GM21528 (cell line): Measurements from ENCODE around the gene ZNF92.
"Not testable (repeated sequence)": the region's sequence is repeated elsewhere in the genome, so short reads cannot be mapped to it uniquely, and the experiment has no call there.

Experiments
- ATAC-seq: cut with Tn5 transposase; IDR thresholded peaks from one replicate; pipeline ENCODE4 v1.9.1; 2021; ENCODE audit warnings: mild to moderate bottlenecking, moderate library complexity; ENCODE audit not compliant: unreplicated experiment, low FRiP score

ZNF92 gene

DNA sequence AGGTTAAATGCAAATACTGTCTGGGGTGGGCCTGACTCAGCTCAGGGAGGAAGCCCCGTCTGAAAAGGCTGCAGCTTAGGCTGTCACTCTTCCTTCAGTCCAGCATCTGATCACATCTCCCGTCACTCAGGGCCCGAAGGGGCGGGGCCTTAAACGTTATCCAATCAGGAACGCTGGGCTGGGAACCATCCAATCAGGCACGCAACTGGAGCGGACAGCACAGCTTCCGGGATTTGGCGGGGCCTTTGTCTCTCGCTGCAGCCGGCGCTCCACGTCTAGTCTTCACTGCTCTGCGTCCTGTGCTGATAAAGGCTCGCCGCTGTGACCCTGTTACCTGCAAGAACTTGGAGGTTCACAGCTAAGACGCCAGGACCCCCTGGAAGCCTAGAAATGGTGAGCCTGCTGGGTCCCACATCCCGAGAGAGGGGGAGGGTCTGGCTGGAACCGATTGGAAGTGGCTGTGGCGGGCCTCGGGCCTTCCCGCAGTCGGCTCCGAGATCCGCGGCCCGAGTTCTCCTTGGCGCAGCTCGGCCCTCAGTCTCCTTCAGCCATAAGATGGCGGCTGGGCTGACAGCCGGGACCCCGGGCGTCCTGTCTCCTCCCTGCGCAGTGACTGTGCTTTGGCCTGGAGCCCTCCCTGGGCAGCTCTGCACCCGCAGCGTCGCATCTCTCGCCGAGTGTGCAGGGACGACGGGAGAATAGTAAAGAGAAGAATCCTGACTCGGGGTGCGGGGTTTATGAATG is at the start of gene ZNF92:
Gene ZNF92, plus strand, starts transcription at position 248 of the 744 bp plus-strand sequence. Its CDS starts 143 bp downstream, at position 391.
- ATAC-seq, result peak; percentile 98

DNA sequence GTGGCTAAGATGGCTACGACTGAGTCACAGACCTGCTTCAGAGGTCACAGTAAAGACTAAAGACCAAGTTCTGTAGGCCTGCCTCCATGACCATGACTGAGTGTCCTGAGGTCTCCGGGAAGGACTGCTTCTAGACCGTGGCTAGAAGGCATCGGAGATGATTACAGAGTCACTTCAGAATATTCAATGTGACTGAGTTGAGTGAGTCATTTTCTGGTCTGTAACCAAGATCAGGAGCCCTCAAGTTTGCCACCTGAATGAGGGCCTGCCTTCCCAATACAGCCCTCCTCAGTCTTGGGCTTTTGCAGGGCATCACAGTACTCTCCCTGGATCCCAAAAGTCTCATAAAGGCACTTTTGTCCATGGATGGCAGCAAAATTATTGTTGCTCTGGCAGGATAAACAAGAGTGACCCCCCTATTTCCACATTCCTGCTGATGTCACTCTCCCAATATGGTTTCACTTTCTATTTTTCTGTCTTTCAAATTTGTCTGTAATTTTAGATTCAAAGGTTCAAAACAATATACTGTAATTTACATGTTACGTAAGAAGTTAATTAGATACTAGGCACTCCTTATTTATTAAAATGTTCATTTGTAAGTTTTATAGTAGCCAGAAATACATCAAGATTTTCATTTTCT is 47.7 kb upstream of the ZNF92 start:
- no peak for ATAC-seq

DNA sequence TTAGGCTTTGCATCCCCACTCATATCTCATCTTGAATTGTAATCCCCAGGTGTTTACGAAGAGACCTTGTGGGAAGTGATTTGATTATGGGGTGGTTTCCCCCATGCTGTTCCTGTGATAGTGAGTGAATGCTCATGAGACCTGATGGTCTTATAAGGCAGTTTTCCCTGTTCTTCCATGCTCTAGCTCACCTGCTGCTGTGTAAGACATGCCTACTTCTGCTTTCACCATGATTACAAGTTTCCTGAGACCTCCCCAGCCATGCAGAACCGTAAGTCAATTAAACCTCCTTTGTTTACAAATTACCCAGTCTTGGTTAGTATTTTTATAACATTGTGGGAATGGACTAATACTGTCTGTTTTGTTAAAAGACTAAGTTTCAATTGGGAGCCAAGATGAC is 35.3 kb upstream of the ZNF92 start:
- ATAC-seq, result no peak

DNA sequence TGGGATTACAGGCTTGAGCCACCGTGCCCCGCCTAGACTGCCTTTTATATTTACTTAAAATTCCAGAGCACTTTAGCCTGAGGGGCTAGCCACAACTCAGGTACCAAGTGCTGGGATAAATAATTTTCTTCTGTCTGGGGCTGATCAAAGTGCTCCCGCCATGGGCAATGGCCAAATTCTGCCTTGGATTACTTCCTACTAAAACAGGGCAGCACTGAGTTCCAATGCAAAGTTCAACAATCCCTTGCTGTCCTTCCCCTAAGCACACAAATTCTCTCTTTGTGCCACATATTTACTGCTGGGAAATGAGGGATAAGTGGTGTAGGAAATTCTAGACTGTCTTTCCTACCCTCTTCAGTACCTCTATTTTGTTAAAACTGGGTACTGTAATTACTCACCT is 34.4 kb upstream of the ZNF92 start:
- no peak for ATAC-seq

DNA sequence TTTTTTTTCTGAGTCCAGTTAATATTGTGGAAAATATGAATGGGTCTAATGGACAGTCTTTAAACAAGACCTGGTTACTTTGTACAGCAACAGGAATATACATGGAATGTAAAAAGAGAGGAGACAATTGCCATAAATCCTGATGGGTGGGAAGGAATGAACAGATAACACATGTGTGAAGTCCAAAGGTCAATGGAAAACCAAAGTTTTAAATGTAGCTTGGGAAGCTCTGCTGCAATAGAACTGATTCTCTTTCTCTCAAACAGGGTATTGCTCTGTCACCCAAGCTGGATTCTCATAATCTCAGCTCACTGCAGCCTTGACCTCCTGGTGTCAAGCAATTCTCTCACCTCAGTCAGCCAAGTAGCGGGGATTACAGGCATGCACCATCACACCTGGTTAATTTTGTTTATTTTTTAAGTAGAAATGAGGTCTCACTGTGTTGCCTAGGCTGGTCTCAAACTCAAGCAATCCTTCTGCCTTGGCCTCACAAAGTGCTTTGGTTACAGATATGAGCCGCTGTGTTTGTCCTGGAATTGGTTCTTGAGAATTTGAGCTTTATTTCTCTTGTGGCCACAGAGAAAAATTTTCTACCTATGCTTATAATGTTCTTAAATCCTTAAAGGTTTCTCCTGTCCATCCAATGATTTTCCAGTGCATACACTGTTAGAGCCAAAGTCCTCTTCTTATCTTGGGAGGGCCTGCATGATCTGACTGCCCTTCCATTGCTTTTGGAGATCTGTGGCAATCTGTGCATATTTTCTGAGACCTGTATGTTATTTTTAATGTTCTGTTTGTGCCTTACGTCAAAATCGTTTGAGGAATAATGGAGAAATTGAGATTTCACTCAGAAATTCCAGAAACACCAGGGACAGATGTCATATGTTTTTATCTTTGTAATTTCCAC is 30.7 kb upstream of the ZNF92 start:
- ATAC-seq, result no peak

DNA sequence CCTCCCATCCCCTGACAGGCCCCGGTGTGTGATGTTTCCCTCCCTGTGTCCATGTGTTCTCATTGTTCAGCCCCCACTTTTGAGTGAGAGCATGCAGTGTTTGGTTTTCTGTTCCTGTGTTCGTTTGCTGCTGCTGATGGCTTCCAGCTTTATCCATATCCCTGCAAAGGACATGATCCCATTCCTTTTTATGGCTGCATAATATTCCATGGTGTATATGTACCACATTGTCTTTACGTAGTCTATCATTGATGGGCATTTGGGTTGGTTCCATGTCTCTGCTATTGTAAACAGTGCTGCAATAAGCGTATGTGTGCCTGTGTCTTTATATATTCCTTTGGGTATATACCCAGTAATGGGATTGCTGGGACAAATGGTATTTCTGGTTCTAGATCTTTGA is 29.1 kb upstream of the ZNF92 start:
- not testable (repeated sequence) for ATAC-seq

DNA sequence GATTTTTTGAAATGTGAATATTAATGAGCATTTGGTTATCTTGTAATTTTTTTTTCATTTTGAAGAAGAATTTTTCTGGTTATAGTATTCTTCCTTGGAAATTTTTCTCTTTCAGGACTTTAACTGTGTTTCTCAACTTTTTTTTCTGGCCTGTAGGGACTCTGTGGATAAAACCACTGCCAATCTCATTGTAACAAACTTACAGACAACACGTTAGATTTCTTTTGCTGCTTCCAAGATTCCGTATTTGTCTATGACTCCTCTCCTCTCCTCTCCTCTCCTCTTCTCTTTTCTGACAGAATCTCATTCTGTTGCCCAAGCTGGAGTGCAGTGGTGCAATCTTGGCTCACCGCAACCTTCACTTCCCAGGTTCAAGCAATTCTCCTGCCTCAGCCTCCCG is 19.4 kb upstream of the ZNF92 start:
- ATAC-seq, result no peak

DNA sequence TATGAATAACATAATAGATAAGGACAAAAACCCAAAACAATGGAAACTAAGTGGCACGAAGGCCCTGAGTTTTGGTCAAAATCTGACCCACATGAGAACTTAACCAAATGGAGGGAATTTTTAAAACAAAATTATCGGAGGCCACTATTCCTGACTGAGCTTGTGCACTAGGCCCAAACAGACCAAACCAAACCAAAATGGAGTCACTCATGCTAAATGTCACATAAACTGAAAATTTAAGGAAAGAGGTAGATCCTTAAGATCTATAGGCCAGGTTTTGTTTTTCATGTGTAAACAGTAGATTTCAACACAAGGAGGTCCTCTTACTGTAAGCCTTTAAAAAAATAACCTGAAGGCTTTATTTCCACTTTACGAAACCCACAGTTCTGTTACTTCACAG is 3.8 kb upstream of the ZNF92 start:
- no peak for ATAC-seq

DNA sequence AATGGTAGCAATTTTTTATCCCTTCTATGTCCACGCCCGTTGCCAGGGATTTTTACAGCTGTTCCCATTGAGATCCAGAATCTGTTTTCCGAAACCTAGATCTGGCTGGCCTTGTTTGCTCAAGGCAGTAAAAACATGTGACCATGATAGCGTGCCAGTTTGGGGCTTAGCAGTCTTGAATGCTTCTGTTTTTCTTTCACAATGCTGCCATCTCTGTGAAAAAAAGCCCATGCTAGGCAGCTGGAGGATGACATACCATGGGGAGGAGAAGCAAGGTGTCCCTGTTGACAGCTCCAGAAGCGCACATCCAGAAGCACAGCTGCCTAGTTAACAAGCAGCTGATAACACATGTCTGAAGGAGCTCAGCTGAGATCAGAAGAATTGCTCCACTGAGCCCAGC is 2.2 kb upstream of the ZNF92 start:
- no peak for ATAC-seq

DNA sequence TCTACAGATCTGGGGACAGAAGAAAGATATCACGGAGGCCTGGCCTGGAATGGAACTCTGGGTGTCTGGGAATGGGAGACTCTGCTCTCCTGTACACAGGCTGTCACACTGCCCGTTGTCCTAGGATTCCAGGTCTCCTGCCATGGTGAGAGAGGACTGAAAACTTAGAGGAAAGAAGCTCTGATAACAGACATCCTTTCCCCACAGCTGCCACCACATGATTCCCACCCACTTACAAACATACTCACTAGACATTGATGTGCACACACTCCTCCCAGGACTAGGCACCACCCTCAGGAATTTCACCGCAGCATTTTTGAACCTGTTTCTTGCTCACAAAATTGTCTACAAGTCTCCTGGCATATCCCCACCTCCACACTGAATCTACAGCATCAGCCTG is 5.7 kb downstream of the ZNF92 start:
- ATAC-seq, result no peak

DNA sequence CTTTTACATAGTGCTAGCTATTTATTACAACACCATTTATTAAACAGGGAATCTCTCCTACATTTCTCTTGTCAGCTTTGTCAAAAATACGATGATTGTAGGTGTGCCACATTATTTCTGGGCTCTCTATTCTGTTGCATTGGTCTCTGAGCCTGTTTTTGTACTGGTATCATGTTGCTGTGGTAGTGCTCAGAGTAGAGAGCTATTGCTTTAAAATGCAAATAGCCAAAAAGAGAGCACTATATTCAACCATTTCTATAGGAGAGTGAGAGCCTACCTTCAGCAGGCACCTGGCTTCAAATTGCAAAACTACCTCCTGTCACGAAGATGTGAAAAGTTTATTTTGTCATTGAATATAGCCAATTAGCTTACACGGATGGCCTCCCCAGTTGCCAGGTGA is 8.1 kb downstream of the ZNF92 start:
- no peak for ATAC-seq

DNA sequence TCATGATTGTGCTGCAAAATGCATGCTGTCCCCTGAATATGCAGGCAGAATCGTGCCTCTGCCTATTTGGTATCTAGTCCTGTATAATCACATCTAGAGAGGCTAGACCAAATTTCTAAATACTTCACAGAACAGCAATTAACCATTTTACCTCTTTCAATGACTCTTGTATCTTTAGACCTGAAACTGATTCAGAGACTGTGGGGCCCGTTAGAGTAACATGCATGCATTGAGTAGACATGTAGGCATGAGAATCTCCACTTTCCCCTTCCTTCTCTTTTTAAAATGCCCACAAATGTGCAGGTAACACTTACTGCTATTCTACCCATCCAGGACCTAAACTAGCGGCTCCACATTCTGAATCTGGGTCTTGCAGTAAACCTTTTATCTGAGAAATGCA is 8.8 kb downstream of the ZNF92 start:
- ATAC-seq, result no peak

DNA sequence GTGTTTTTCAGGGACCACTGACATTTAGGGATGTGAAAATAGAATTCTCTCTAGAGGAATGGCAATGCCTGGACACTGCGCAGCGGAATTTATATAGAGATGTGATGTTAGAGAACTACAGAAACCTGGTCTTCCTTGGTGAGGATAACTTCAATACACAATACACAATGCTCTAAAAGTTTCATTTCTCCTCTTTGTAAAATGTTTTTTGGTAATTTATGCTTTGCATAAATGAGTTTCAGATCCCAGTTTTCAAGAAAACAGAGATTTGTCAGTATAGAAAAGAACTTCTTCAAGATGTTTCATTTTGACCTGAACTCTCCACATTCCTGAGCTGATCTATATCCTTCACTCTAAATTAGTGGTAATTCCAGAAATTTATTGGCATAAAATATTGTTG is 14.2 kb downstream of the ZNF92 start:
- ATAC-seq, result no peak

DNA sequence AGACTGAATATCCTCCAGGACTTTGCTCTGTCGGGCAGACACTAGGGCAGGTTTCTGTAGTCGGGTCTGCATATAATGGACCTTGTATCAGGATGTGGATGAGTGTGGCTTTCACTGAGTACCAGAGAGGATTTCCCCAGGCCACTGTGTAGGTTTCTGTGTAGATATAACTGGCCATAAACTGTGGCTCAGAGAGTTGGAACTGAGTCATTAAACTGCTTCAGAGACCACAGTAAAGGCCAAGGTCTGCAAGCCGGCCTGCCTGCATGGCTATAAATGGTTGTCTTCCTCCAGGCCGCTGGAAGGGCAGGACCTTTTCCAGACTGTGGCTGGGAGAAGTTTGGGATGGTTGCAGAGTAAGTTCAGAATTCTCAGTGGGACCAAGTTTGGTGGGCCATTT is 16.9 kb downstream of the ZNF92 start:
- peak; percentile 60 for ATAC-seq

DNA sequence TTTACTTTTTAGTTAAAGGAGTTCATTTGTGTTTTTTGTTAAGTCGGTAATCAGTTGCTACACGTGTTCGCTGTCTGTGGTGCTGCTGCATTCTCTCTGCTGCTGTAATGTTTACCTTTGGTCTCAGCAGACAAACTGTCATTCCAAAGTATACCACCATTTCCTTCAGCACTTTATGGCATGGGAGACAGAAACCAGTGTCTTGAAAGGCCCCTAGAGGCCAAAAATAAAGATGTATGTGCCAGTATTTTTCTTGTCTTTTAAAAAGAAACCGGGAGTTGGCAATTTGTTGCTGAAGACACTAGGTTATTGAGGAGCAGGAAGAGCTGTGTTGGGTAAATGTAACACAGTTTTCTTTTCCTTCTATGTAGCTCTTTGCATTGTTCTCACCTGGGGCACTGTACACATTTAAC is 24.1 kb downstream of the ZNF92 start:
- no peak for ATAC-seq

DNA sequence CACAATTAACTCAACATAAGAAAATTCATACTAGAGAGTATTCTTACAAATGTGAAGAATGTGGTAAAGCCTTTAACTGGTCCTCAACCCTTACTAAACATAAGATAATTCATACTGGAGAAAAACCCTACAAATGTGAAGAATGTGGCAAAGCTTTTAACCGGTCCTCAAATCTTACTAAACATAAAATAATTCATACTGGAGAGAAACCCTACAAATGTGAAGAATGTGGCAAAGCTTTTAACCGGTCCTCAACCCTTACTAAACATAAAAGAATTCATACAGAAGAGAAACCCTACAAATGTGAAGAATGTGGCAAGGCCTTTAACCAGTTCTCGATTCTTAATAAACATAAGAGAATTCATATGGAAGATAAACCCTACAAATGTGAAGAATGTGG is 25.0 kb downstream of the ZNF92 start:
- ATAC-seq, result not testable (repeated sequence)

DNA sequence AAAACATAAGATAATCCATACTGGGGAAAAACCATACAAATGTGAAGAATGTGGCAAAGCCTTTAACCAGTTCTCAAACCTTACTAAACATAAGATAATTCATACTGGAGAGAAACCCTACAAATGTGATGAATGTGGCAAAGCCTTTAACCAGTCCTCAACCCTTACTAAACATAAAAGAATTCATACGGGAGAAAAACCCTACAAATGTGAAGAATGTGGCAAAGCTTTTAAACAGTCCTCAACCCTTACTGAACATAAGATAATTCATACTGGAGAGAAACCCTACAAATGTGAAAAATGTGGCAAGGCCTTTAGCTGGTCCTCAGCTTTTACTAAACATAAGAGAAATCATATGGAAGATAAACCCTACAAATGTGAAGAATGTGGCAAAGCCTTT is 25.4 kb downstream of the ZNF92 start:
- ATAC-seq, result not testable (repeated sequence)

DNA sequence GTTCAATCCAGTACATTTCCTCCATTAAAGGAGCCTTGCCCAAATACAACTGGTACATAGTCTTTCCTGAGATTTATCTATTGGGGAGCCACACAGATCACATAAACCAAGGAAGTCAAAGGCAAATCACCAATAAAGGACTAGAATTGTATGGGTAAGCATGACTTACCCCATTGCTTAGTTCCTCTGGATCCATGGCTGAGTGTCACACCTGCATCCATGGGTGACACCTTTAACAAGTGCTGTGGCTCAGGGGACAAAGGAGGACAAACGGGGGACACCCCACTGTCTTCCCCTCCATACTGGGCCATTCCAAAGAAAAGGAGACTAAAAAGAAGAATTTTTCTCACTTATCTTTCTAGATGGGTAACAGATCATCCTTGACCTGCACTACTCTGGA is 30.4 kb downstream of the ZNF92 start:
- no peak for ATAC-seq

DNA sequence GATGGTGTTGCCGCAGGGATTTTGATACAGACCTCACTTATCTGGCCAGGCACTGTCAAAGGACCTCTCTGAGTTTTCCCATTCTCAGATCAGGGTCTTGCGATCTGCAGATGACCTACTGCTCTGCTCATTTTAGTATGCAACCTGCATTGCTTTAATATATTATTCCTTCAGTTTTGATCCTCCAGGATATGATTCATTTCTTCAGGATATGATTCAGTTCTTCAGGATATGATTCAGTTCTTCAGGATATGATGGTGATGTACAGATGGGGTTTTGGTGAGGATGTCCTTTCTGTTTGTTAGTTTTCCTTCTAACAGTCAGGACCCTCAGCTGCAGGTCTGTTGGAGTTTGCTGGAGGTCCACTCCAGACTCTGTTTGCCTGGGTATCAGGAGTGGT is 33.1 kb downstream of the ZNF92 start:
- ATAC-seq, result not testable (repeated sequence)

DNA sequence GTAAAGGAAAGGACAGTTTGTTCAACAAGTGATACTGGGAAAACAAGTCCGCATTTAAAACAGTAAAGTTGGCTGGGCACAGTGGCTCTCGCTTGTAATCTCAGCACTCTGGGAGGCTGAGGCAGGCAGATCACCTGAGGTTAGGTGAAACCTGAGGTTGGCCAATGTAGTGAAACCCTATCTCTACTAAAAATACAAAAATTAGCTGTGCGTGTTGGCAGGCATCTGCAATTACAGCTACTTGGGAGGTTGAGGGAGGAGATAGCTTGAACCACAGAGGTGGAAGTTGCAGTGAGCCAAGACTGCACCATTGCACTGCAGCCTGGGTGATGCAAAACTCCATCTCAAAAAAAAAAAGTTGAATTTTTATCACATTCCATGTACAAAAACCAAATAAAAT is 35.7 kb downstream of the ZNF92 start:
- no peak for ATAC-seq

DNA sequence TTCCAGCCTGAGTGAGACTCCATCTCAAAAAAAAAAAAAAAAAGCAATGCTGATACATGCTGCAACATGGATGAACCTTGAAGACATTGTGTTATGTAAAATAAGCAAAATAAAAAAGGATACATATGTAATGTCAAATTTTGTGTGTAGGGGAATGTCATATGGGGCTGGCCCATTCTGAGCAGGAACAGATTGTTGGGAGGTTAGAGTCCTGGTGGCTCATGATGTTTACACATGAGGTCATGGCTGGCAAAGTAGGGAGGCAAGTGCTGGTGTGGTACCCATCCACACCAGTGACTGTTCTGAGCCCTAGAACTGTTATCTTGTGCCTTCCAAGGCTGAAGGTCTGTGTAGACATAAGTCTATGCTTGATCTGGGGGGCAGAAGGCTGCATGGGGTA is 37.6 kb downstream of the ZNF92 start:
- no peak for ATAC-seq
